ENCODE results near the gene CARM1.
"Not testable (repeated sequence)": the region's sequence is repeated elsewhere in the genome, so short reads cannot be mapped to it uniquely, and the experiment has no call there.

CARM1 gene

DNA sequence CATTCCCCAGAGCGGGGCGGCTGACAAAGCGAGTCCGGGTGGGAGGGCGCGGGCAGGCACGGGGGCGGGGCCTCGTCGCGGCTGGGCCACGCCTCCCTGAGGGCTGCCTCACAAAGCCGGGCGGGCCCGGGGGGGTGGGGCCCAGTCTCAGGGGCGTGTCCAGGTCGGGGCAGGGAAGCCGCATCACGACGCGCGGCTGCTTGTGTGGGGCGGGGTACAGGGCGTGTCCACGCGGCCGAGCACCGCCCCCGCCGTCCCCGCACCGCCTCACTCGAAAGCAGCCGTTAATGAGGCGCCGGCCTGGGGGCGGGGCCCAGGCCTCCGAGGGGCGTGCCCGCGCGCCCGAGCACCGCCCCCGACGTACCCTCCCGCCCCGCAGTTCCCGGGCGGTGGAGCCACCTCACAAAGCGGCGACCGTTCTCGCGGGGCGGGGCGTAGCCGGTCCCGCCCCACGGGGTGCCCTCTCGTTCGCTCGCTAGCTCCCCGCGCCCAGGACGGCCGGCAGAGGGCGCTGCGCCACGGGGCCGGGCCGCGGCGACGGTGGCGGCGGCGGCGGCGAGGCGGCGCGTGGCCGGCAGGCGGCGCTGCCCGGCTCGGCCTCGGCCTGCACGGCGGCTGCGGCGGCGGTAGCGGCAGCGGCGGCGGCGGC, at the start of gene CARM1:
TSS of gene CARM1 (plus strand) at position 599 of the 649 bp plus-strand sequence. CDS start 150 bp downstream, outside the sequence.
- peak; percentile 99 for DNase-seq (ENCODE audit: low spot score)

DNA sequence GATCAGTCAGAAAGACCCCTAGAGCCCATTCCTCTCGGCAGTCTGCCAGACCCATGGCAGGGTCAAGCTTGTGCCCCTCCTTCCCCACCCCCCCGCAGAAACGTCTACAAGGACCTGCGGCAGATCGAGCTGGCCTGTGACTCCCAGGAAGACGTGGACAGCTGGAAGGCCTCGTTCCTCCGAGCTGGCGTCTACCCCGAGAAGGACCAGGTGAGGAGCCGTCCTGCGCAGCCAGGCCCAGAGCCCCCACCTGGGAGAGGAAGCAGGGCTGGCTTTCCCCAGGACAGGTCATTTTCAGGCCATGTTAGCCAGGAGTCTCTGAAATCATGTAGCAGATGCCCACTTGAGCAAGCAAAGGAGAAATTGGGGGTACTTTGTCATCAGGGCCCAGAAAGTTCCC, 47.7 kb upstream of the CARM1 start:
- no peak for DNase-seq (ENCODE audit: low spot score)

DNA sequence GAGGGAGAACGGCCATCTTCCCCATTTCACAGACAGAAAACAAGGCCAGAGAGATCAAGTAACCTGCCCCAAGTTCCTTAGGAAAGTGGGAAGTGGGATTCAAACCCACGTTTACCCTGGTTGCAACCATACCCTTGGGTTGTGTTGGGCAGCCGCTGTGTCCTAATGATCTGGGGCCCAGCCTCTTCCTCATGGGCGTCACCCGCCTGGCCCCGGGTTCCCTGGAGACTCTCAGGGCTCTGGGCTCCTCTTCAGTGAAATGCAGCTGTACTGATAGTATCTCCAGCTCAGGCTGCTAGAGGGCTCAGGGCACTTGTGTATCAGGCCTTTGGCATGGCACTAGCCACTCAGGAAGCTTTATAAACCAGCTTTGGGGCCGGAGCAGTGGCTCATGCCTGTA, 45.1 kb upstream of the CARM1 start:
- DNase-seq (ENCODE audit: low spot score): no peak

DNA sequence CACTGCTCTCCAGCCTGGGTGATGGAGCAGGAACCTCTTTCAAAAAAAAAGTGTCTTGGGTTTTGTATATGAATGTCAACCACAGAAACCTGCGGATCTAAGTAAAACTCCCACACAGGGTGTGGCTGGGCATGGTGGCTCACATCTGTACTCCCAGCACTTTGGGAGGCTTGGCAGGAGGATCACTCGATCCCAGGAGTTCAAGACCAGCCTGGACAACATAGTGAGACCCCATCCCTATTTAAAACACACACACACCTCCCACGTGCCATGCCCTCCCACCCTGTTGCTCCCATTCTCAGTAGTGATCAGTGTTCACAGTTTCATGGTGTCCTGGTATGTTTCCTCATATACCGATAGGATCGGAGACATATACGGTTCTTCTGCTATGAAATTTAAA, 44.5 kb upstream of the CARM1 start:
- DNase-seq (ENCODE audit: low spot score): no peak

DNA sequence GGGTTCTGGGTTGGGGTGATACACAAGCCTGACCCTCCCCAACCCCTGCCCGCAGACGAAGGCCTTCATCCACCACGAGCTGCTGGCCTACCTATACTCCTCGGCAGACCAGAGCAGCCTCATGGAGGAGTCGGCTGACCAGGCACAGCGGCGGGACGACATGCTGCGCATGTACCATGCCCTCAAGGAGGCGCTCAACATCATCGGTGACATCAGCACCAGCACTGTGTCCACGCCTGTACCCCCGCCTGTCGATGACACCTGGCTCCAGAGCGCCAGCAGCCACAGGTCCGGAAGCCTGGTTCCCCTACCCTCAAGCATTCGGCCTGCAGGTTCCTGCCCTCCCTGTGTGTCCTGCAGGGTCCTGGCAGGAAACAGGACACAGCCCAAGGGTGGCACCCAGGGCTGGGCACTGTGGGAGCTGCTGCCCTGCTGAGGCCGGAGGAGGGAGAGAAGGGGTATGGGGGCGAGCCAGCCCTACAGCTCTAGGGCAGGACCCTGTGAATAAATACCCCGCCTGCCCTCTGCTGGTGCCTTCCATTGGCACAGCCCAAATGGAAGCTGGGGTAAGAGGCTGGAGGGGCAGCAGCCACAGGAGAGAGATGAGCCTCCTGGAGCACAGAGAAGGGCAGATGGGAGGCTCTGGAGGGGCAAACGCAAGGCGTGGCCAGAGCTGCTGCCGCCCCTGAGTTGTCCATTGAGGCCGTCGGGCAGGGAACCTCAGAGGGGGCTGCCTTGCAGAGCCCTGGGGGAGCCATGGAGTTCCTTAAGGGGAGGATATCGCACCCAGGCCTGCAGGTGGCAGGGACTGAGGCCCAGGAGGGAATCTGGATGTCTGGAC, 42.2 kb upstream of the CARM1 start:
- no peak for DNase-seq (ENCODE audit: low spot score)

DNA sequence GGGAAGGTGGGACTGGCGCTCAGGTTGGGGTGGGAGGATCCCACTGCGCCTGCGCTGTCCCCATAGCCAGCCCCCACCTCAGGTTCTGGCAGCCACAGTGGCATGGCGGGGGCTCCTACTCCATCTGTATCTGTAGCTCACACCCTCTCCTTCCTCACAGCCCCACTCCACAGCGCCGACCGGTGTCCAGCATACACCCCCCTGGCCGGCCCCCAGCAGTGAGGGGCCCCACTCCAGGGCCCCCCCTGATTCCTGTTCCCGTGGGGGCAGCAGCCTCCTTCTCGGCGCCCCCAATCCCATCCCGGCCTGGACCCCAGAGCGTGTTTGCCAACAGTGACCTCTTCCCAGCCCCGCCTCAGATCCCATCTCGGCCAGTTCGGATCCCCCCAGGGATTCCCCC, 41.4 kb upstream of the CARM1 start:
- DNase-seq (ENCODE audit: low spot score): no peak

DNA sequence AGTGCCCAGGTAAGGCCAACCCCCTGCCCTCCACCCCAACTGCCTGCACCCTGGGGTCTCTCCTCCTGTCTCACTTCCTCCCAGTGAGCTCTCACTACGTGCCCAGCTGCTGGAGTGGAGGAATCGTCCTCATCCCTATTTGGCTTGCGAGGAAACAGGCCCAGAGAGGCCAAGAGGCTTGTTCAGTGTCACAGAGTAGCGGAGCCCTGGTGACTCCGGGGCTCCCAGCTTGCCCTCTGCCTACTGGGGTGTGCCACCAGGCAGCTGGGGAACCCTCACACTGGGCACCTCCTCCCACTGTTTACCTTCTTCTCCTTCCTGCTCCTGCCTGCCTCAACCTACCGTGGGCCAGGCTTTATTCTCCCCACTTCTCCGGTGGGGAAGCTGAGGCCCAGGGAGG, 41.0 kb upstream of the CARM1 start:
- no peak for DNase-seq (ENCODE audit: low spot score)

DNA sequence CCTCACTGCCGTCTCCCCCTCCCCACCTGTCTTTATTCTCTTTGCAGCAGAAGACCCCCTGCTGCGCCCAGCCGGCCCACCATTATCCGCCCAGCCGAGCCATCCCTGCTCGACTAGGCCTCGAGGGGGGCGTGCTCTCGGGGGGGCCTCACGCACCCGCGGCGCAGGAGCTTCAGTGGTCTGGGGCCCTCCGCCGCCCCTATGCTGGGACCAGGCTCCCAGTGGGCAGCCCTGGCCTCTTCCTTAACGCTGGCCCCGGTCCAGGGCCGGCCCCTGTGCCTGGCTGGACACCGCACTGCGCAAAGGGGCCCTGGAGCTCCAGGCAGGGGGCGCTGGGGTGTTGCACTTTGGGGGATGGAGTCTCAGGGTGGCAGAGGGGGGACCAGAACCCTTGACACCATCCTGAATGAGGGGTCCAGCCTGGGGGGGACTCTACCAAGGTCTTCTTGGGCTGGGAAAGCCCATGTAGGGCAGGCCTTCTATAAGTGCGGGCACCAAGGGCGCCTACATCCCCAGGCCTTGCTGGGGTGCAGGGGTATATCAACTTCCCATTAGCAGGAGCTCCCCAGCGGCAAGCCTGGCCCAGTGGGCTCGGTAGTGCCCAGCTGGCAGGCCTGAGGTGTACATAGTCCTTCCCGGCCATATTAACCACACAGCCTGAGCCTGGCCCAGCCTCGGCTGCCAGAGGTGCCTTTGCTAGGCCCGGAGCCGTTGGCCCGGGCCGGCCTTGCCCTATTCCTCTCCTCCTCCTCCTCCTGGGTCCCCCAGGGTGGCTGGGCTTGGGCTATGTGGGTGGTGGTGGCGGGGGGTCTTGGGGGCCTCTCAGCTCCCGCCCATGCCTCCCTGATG, 40.2 kb upstream of the CARM1 start:
- DNase-seq (ENCODE audit: low spot score): no peak

DNA sequence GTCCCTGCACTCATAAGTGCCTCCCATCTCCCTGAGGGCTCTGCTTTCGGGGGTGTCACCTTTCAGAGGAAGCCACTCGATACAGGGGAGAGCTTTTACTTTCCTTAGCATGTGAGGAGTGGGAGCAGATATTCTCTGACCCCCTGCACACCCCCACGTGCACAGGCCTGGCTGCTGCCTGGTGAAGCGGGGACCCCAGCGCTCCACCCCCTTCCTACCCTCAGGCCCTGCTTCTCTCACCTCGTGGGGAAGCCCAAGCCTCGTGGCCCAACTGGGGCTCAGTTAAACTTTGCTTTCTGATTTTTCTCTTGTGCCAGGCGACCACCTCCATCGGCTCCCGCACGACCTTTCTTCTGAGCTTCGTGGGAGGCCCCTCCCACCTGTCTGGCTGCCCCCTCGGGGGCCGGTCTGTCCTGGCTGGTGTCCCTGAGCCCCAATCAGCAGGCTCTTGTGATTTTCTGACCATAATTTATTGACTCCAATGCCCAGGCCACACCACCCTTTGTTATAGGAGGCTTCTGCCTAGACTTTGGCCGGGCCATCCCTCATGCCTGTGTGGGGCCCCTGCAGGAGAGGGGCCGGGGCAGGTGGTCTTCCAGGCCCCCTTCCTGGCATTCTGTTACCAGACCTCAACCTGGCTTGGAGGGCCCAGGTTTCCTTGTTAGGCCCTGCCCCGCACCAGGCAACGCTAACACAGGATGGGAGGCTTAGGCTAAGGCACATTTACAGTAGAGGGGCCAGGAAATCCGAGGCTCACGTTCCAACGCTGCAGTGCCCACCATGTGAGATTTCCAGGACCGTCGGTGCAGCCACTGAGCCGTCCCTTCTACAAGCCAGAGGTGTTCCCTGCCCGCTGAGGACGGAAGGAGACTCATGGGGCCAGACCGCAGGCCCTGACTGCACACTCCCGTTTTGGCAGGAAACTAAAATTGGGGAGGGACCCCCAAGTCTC, 39.1 kb upstream of the CARM1 start:
- DNase-seq (ENCODE audit: low spot score): no peak

DNA sequence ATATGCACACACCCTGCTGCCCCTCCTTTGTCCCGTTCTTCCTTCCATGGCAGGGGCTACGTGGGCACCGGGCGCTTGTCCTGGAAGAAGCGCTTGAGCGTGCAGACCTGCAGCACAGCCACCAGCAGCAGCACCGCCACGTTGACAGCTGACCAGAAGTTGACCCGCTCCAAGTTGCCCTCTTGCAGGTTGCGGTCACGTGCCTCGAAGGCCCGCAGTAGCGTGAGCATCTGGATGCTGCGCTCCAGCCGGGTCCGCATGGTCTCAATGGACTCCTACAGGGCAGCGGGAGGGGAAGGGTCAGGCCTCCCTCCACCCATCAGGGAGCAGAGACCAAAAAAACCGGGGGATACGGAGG, 38.4 kb upstream of the CARM1 start:
- no peak for DNase-seq (ENCODE audit: low spot score)

DNA sequence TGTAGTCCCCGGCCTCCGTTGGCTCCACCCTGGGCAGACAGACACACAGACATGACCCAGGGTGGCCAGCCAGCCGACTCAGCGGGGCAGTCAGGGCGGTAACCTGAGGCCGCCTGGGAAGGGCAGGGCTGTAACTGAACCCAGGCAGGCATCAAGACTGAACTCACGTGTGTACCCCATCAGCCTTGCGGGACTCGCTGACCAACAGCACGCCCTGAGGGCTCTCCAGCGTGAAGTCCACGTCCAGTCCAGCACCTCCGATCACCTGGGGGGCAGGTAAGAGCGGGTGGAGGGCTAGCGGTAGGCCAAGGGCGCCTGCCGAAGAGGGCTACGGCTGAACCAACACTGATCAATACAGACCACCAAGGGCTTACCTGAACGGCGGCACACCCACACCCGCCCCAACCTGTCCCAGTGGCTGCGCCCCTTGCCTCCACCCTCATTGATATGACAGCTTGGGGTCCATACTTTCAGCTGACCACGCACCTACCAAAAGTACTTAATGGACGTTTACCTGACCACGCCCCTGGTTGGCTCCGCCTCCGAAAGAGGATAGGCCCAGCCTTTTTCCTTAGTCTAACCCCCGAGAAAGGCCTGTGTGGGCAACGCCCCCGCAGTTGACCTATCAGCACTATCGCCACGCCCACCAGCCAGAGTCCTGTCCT, 36.1 kb upstream of the CARM1 start:
- DNase-seq (ENCODE audit: low spot score): no peak

DNA sequence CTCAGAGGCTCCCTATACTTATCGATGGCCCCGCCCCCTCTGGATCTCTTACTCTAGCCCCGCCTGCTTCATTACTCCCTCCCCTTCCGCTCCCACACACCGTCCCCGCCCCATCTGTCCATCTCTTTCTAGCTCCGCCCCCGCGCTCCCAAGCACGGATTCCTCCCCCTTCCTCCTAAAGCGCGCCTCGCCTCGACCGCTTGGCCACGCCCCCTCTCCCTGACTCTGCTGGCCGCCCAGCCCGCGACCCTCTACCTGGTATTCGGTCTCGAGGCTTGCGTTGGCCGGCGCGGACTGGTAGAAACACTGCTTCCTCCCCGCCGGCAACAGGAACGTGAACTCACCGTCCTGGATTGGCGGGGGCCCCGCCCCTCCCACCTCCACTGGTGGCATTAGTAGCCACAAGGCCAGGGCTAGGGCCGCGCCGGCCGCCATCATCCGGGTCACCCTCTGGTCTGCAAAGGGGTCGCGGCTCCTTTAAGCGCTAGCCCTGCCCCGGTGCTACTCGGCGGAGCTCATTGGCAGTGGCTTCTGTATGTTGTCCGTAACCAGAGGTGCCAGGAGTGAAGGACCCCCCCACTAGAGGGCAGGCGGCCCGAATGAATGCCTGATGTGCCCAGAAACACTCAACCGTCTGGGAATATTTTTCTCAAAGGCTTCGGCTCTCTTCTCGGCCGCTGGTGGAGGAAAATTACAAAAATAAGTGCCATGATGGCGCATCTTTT, 35.4 kb upstream of the CARM1 start, which contains the start of gene TMED1:
TSS of gene TMED1 (minus strand) at position 459 of the 725 bp plus-strand sequence. CDS start at position 438, 21 bp downstream.
- peak; percentile 98 for DNase-seq (ENCODE audit: low spot score)

DNA sequence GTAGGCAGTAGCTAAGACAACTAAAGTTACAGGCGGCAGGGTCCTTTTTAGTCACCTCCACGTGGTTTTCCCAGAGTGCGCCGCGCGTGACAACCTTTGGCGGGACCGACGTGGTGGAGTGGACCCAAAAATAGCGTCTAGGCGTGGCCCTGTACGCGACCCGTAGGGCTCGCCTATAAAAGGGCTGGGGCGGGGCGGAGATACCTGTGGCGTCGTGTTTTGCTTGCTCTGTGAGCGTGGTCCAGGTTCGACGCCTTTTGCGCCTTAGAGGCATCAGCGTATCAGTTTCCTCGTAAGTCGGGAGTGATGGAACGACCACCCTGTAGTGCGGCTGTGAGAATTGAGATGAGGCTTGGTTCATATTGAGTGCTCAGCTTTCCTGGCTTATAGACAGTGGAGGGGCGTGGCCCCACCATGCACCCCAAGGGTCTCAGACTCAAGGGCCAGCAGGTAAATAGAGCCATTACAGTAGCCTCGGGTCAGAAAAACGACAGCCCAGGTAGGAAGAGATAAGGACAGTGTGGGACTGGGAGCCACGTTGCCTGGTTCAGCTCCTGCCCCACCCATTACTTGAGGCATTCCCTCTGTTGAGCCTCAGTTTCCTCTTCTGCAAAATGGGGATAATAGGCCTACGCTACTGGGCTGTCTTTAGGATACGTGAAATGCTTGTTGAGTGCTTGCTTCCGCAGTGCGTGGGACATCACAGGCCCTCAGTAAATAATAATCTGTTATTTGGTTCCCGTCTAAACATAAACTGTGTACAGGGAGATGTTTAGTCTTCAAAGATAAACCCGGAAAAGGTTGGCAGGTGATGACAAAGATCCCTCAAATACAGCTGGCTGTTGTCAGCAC, 34.6 kb upstream of the CARM1 start:
- peak; percentile 85 for DNase-seq (ENCODE audit: low spot score)

DNA sequence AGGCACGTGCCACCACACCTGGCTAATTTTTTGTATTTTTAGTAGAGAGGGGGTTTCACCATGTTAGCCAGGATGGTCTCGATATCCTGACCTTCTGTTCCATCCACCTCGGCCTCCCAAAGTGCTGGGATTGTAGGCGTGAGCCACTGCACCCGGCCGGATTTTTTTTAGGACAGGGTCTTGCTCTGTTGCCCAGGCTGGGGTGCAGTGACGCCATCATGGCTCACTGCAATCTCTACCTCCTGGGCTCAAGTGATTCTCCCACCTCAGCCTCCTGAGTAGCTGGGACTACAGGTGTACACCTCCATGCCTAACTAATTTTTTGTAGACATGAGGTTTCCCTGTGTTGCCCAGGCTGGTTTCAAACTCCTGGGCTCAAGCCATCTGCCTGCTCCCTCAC, 33.7 kb upstream of the CARM1 start:
- not testable (repeated sequence) for DNase-seq (ENCODE audit: low spot score)

DNA sequence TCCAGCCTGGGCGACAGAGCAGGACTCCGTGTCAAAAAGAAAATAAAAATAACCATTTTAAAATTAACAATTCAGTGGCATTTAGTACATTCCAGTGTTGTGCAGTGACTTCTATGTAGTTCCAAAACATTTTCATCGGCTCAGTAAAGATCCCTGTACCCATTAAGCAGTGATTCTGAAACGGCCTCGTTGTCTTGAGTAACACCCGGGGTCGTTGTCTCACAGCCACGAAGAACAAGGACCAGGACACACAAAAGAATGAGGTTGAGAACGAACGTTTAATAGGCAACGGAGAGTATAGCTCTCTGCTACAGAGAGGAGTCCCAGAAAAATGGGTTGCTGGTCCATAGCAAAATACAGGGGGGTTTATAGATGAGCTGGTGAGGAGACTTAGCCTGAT, 33.0 kb upstream of the CARM1 start:
- DNase-seq (ENCODE audit: low spot score): no peak

DNA sequence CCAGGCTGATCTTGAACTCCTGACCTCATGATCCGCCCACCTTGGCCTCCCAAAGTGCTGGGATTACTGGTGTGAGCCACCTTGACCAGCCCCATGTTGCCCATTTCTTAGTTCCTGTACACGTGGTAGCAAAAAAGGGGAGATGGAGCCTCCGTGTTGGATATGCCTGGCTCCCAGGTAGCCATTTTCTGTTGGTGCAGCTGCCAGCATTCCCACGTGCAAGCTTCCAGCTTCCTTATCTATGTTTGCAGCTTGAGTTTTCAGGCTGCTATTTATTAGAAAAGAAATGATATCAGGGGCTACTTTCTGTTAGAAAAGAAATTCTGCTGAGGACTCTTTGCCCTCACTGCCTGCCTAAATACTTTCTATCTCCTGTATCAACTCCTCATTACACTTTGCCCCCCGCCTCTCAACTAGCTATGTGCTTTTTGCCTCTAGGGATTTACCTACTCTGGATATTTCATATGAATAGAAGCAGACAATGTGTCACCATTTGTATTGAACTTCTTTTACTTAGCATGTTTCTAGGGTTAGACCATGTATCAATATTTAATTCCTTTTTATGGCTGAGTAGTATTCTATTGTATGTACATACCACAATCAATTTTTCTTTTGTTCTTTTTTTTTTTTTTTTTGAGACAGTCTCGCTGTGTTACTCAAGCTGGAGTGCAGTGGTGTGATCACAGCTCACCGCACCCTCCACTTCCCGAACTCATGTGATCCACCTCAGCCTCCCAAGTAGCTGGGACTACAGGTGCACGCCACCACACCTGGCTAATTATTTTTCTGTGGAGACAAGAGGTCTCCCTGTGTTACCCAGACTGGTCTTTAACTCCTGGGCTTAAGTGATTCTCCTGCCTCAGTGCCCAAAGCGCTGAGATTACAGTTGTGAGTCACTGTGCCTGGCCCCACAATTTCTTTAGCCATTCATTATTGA, 32.0 kb upstream of the CARM1 start:
- DNase-seq (ENCODE audit: low spot score): no peak

DNA sequence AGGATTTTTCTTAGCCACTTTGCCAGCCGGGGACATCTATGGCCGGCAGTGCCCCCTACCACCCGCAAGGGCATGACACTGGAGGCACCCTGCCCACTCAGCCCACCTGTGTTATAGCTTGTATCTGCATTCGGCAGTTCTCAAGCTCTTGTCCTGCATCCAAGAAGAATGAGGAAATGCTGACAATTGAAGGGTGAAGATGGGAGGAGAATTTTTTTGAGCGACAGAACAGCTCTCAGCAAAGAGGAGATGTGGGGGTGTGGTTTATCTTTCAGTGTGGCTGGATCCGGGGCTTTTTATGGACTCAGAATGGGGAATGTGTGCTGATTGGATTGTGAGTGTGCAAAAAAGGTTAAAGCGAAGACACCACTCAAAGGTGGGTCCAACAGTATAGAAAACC, 28.6 kb upstream of the CARM1 start:
- DNase-seq (ENCODE audit: low spot score): no peak
